ENCODE measurements around the gene HOXA1.
A peak's percentile ranks its signal among the peaks of the same experiment; 100 is the strongest.

HOXA1 gene

DNA sequence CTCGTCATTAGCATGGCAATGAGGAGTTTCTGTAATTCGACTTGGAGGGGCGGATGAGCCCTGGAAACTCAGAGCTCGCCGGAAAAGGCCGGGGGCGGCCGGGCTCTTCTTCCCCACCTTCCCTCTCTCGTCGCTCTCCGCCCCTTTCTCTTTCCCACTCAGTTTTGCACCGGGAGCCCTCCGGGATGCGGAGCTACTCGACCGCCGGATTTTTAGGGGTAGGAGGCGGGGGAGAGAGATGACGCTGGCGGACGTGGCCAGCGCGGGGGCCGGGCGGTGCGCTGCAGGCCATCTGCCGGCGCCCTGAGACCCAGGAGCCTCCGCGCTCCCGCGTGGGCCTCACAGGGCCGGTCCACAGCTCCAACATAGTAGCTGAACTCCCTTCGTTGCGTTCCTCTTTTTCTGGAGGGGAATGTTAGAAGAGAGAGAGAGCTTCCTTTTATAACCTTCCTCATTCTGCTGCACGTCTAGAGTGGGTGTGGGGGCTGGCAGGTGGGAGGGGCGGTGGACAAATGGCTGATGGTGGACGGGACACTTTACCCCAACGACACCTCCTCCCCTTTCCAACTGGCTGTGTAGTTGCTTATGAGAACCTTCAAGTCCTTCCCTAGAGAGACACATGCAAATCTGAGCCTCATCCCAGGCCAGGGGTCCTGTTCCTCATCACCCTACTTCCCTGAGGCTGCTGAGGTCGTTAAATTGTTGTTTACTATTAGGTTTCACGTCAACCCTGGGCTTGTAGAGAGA lies 1.1 kb upstream of the HOXA1 start:
- CTCF ChIA-PET: interaction anchor here (0.6 to 3.3 kb wide), 9 partner anchors 17 to 611 kb away, joined by 3 to 13 read pairs (median 5); partner anchors contain the start of gene HOXA5
- peak; percentile 56 for DNase-seq (ENCODE audit: low spot score)
- POLR2A ChIA-PET (ENCODE audit: low non-redundant PET): interaction anchor here (0.5 to 0.7 kb wide), 2 partner anchors 14 to 909 kb away, joined by 3 to 4 read pairs; no protein-coding TSS in a partner anchor
- TF ChIP-seq, protein P1, sequence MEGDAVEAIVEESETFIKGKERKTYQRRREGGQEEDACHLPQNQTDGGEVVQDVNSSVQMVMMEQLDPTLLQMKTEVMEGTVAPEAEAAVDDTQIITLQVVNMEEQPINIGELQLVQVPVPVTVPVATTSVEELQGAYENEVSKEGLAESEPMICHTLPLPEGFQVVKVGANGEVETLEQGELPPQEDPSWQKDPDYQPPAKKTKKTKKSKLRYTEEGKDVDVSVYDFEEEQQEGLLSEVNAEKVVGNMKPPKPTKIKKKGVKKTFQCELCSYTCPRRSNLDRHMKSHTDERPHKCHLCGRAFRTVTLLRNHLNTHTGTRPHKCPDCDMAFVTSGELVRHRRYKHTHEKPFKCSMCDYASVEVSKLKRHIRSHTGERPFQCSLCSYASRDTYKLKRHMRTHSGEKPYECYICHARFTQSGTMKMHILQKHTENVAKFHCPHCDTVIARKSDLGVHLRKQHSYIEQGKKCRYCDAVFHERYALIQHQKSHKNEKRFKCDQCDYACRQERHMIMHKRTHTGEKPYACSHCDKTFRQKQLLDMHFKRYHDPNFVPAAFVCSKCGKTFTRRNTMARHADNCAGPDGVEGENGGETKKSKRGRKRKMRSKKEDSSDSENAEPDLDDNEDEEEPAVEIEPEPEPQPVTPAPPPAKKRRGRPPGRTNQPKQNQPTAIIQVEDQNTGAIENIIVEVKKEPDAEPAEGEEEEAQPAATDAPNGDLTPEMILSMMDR (conservative IDR thresholded peaks at IDR 0.05; ENCODE audit: low read depth): no peak
- H3K27ac ChIP-seq: peak overlapping the region; percentile 95

DNA sequence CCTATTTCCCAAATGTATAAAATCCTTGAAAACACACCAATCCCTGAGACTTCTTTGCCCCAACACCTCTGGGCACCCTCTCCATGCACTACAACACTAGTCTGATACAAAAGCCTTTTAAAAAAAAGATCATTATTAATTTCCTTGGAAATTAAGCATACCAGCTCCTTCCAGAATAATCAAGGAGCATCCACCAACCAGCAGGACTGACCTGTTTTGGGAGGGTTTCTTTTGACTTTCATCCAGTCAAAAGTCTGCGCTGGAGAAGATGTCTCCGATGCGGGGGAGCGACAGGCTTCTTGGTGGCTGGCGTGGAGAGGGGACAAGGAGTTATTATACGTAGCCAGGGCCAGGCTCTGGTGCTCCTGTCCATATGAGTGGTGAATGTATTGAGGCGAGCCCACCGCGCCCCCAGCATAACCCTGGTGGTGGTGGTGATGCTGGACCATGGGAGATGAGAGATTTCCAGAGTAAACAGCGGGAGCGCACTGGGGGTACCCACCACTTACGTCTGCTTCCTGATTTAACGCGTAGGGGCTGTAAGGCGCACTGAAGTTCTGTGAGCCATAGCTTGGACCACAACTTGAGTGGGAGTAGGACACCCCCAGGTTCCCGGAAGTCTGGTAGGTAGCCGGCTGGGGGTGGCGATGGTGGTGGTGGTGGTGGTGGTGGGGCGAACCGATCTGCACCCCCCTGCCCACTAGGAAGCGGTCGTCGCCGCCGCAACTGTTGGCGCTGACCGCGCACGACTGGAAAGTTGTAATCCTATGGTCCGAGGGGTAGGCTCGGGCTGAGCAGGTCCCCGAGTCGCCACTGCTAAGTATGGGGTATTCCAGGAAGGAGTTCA lies 527 bp downstream of the HOXA1 start:
- peak overlapping the region; percentile 95 for H3K27ac ChIP-seq
- ChIA-PET POLR2A (ENCODE audit: low non-redundant PET) (no interaction called here), CTCF (interaction anchor here (0.6 to 3.3 kb wide), 4 partner anchors 21 to 1280 kb away, joined by 3 to 13 read pairs (median 3); partner anchors contain the start of gene HOXA5)
- no peak for DNase-seq (ENCODE audit: low spot score)
- TF ChIP-seq, protein P1 (conservative IDR thresholded peaks at IDR 0.05; ENCODE audit: low read depth): no peak

DNA sequence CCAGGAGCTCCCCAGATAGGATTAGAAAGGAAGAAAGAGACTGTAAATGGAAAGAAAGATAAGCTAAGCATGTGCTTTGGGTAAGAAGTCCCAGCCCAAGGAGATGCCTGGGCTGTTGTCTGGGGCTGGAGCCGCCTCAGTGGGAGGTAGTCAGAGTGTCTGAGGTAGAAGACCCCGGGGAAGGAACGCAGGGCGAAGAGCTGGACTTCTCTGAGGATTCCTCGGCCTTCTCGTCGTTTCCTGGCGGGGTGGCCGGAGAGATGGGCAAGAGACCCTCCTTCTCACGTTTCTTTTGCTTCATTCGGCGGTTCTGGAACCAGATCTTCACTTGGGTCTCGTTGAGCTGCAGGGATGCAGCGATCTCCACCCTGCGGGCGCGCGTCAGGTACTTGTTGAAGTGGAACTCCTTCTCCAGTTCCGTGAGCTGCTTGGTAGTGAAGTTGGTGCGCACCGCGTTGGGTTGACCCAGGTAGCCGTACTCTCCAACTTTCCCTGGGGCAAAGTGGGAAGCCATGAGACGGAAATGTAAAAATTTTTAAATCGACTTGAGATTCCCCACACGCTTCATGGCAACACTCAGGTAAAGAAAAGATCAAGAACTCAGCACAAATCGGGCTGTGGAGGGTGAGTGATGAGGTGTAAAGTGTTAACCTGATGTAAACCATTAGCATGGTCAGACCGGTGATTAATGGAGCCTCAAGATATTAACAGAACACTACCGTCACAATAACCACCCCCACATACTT lies 1.3 kb downstream of the HOXA1 start:
- H3K27ac ChIP-seq: no peak overlapping the region
- POLR2A ChIA-PET (ENCODE audit: low non-redundant PET): interaction anchor here (0.6 kb wide), 2 partner anchors 83 to 219 kb away, joined by 5 to 8 read pairs; no protein-coding TSS in a partner anchor
- CTCF ChIA-PET: interaction anchor here (0.7 to 1.1 kb wide), 2 partner anchors 22 to 237 kb away, joined by 3 read pairs; no protein-coding TSS in a partner anchor
- DNase-seq (ENCODE audit: low spot score): no peak
- TF ChIP-seq, protein P1 (conservative IDR thresholded peaks at IDR 0.05; ENCODE audit: low read depth): no peak

DNA sequence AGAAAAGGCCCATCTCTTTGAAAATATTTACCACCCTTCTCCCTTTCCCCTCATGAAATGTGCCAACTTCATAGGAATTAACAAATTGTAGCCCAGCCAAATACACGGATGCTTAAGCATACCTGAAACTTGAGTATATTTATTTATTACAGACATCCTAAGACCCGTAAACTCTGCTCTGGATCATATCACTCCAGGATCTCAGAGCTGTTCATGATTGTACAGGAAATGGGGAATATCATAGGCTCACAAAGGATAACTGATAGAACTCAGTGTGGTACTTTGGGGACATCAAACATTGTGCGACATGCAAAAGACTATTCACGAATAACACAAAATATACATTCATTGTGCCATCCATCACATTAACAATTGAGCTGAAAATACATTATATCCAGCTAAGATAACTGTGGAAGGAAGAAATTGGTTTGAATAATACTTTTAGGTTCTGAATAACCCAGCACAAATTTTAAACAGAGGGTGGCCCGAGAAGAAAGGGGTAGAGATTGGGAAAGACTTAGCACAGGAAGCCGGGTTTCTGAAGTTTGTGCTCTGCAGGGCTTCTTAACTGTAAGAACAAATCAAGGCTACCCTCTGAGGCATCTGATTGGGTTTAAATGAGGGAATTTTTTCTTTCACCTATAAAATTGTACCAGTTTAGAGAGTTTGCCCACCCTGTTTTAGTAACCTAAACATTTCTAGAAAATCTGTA lies 2.5 kb downstream of the HOXA1 start:
- TF ChIP-seq, protein P1 (conservative IDR thresholded peaks at IDR 0.05; ENCODE audit: low read depth): no peak
- CTCF ChIA-PET: interaction anchor here (0.6 kb wide), 1 partner anchor 27 kb away, joined by 3 read pairs; no protein-coding TSS in a partner anchor
- DNase-seq (ENCODE audit: low spot score): no peak
- H3K27ac ChIP-seq: no peak overlapping the region
- POLR2A ChIA-PET (ENCODE audit: low non-redundant PET): no interaction called here

DNA sequence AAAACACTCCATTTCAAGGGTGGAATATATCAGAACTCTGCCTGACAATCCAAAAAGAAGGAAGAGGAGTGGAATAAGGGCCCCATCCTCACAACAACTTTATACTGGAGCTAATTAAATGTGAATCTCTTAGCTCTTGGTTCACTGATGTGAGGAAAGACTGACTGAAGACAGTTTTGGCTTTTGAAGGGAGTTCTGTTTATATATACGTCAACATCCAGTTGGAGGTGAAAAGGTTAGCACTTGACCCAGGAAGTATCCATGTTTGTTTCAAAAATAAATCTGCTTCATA lies 3.0 kb downstream of the HOXA1 start:
- no peak overlapping the region for H3K27ac ChIP-seq
- POLR2A ChIA-PET (ENCODE audit: low non-redundant PET): no interaction called here
- DNase-seq (ENCODE audit: low spot score): no peak
- CTCF ChIA-PET: interaction anchor here (0.6 kb wide), 1 partner anchor 26 kb away, joined by 3 read pairs; no protein-coding TSS in a partner anchor
- TF ChIP-seq, protein P1 (conservative IDR thresholded peaks at IDR 0.05; ENCODE audit: low read depth): no peak

All from RWPE1 (cell line).